ENCODE results near the gene DLG5. TPM values are rescaled to one million over a fixed set of nuclear protein-coding genes. Genes with fewer than 3 reads are reported as not detected.

The DLG5 gene
- total RNA-seq, 4 donors from 2014 or later, result 45.4 to 92.4 (median 61.2) TPM

- H3K36me3 ChIP-seq, result peaks cover 25 to 40% of the 10 kb centered on the region in 2 donors
- H3K27me3 ChIP-seq, result no peaks in the 10 kb centered on the region
- H3K9me3 ChIP-seq, result no peaks in the 10 kb centered on the region
- H3K4me1 ChIP-seq, result no peaks in the 10 kb centered on the region
- TF ChIP-seq POLR2A (IDR thresholded peaks at IDR 0.05), result no peak
- TF ChIP-seq, protein P1, sequence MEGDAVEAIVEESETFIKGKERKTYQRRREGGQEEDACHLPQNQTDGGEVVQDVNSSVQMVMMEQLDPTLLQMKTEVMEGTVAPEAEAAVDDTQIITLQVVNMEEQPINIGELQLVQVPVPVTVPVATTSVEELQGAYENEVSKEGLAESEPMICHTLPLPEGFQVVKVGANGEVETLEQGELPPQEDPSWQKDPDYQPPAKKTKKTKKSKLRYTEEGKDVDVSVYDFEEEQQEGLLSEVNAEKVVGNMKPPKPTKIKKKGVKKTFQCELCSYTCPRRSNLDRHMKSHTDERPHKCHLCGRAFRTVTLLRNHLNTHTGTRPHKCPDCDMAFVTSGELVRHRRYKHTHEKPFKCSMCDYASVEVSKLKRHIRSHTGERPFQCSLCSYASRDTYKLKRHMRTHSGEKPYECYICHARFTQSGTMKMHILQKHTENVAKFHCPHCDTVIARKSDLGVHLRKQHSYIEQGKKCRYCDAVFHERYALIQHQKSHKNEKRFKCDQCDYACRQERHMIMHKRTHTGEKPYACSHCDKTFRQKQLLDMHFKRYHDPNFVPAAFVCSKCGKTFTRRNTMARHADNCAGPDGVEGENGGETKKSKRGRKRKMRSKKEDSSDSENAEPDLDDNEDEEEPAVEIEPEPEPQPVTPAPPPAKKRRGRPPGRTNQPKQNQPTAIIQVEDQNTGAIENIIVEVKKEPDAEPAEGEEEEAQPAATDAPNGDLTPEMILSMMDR (IDR thresholded peaks at IDR 0.05), result no peak
- H3K27ac ChIP-seq, result no peak overlapping the region
- no peak for DNase-seq
- 97 to 98% methylated on average over 5 of the region's 5 CpGs for WGBS, 2 donors
- intact Hi-C loops (cut with DNase I), result no loop called here
- H3K4me3 ChIP-seq (replicated peaks in 1 of 3), result no peak overlapping the region
Observed at GRCh38 chr10:77789016-77789415, 137.5 kb downstream of the DLG5 start.

DNA sequence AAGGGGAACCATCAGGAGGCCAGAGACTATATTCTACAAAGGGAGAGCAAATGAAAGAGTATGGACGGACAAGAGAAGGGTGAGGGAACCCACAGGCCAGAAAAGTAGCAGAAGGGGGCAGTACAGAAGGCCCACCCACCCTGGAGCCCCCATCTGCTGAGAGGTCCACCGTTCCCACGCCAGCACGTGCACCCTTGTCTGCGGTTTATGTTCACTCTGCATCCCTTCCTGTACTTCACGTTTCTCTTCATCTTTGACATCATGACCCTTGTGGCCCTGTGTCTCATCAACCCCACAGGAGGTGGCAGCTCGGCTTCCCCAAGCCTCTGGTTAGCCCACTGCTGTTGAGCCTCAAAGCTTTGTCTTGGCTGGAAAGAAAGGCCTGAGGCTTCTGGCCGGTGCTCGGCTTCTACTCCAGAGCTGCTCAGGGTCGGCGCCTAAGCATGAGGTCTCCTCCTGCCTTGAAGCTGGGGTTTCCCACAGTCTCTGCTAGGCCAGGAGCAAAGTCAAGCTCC lies 138.0 kb downstream of the DLG5 start:
- Histone ChIP-seq H3K4me1 (no peaks in the 10 kb centered on the region), H3K4me3 (replicated peaks in 1 of 3) (no peak overlapping the region), H3K9me3 (no peaks in the 10 kb centered on the region), H3K36me3 (peaks cover 21 to 35% of the 10 kb centered on the region in 2 donors), H3K27me3 (no peaks in the 10 kb centered on the region), H3K27ac (no peak overlapping the region)
- intact Hi-C loops (cut with DNase I), result no loop called here
- no peak for TF ChIP-seq POLR2A (IDR thresholded peaks at IDR 0.05)
- TF ChIP-seq, protein P1 (IDR thresholded peaks at IDR 0.05), result no peak
- DNase-seq, result no peak
- WGBS, 2 donors, result 92 to 95% methylated on average over 11 of the region's 11 CpGs

DNA sequence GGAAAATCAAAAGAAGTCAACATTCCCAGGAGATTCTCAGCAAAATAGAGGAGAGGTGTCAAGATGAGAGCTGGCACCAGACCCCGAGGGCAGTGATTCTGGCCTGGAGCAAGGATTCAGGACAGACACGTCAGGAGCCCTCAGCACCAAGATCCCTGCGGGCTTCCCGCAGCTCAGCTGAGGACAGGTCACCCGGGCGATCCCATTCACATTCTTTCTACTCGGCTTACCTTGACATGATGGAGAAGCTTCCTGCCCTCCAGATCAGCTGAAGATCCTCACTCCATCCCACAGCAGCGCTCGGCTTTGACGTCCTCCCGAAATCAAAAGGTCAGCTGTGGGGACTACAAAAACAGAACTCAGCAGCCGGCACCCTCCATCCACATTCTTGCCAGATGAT lies 139.1 kb downstream of the DLG5 start:
- 88 to 94% methylated on average over 12 of the region's 12 CpGs for WGBS, 2 donors
- Histone ChIP-seq H3K27ac (no peak overlapping the region), H3K4me1 (no peaks in the 10 kb centered on the region), H3K9me3 (no peaks in the 10 kb centered on the region), H3K4me3 (replicated peaks in 1 of 3) (no peak overlapping the region), H3K27me3 (no peaks in the 10 kb centered on the region), H3K36me3 (peaks cover 21 to 32% of the 10 kb centered on the region in 2 donors)
- intact Hi-C loops (cut with DNase I), result no loop called here
- DNase-seq, result no peak
- TF ChIP-seq POLR2A (IDR thresholded peaks at IDR 0.05), result no peak
- TF ChIP-seq, protein P1 (IDR thresholded peaks at IDR 0.05), result no peak

GRCh38 chr10:77784856-77785255 lies 141.7 kb downstream of the DLG5 start:
- Histone ChIP-seq H3K4me3 (replicated peaks in 1 of 3) (no peak overlapping the region), H3K4me1 (no peaks in the 10 kb centered on the region), H3K27ac (no peak overlapping the region), H3K9me3 (no peaks in the 10 kb centered on the region), H3K27me3 (no peaks in the 10 kb centered on the region), H3K36me3 (peaks cover 9 to 33% of the 10 kb centered on the region in 2 donors)
- intact Hi-C loops (cut with DNase I), result no loop called here
- 88 to 92% methylated on average over 4 of the region's 4 CpGs for WGBS, 2 donors
- no peak for DNase-seq
- no peak for TF ChIP-seq POLR2A (IDR thresholded peaks at IDR 0.05)
- TF ChIP-seq, protein P1 (IDR thresholded peaks at IDR 0.05), result no peak

- DNase-seq, result no peak
- no peaks in the 10 kb centered on the region for H3K27me3 ChIP-seq
- no peak for TF ChIP-seq POLR2A (IDR thresholded peaks at IDR 0.05)
- TF ChIP-seq, protein P1 (IDR thresholded peaks at IDR 0.05), result no peak
- intact Hi-C loops (cut with DNase I), result no loop called here
- WGBS, 2 donors, result 95 to 98% methylated on average over 8 of the region's 8 CpGs
- peaks cover 9 to 30% of the 10 kb centered on the region in 2 donors for H3K36me3 ChIP-seq
- no peaks in the 10 kb centered on the region for H3K9me3 ChIP-seq
- no peaks in the 10 kb centered on the region for H3K4me1 ChIP-seq
- H3K4me3 ChIP-seq (replicated peaks in 1 of 3), result no peak overlapping the region
- H3K27ac ChIP-seq, result no peak overlapping the region
Observed at GRCh38 chr10:77782328-77783061, 144.1 kb downstream of the DLG5 start.

Measured in thyroid gland (tissue), 4 donors.